Calu3 (cell line): ENCODE measurements around the gene MACO1. TPM values are rescaled to one million over a fixed set of nuclear protein-coding genes. Genes with fewer than 3 reads are reported as not detected.

Experiments used
- BruUV-seq: library from RNA; stranded (reverse); fragments of 400-500 nt; replicated peaks from 2 replicates; lab custom pipeline; 2021; lab: Mats Ljungman, UMichigan
- CTCF ChIA-PET: fragments of 300-600 bp; sonication (Branson Sonifier 250); formaldehyde crosslinking; loops from one replicate; lab custom pipeline; 2022; ENCODE audit warnings: antibody characterized with exemption; lab: Charles Lee
- DNase-seq: peaks from one replicate; pipeline ENCODE4 v3.0.0; 2022
- H3K27ac Mint-ChIP-seq: one replicate; pipeline ENCODE4 v1.8.0; 2022; ENCODE audit warnings: mixed read lengths; ENCODE audit not compliant: unreplicated experiment
- H3K27me3 Mint-ChIP-seq: one replicate; pipeline ENCODE4 v1.8.0; 2022; ENCODE audit warnings: mixed read lengths; ENCODE audit not compliant: unreplicated experiment
- H3K36me3 Mint-ChIP-seq: one replicate; pipeline ENCODE4 v1.8.0; 2022; ENCODE audit warnings: mild to moderate bottlenecking, moderate library complexity, mixed read lengths; ENCODE audit not compliant: insufficient read depth, unreplicated experiment
- H3K4me1 Mint-ChIP-seq: one replicate; pipeline ENCODE4 v1.8.0; 2022; ENCODE audit warnings: mild to moderate bottlenecking, low read depth, mixed read lengths; ENCODE audit not compliant: unreplicated experiment
- H3K4me3 Mint-ChIP-seq: one replicate; pipeline ENCODE4 v1.8.0; 2022; ENCODE audit warnings: mild to moderate bottlenecking, low read depth, moderate library complexity, mixed read lengths; ENCODE audit not compliant: unreplicated experiment
- H3K9me3 Mint-ChIP-seq: one replicate; pipeline ENCODE4 v1.8.0; 2022; ENCODE audit warnings: low read depth, mixed read lengths; ENCODE audit not compliant: unreplicated experiment
- CTCF ChIP-seq: fragments of 200-600 bp; IDR thresholded peaks from one replicate; pipeline ENCODE4 v1.8.0; 2022; ENCODE audit warnings: antibody characterized with exemption; ENCODE audit not compliant: unreplicated experiment
- intact Hi-C: fragments of 100-400 bp; cut with micrococcal nuclease; formaldehyde crosslinking; loops from one replicate; pipeline ENCODE4 v1.10.0; 2022; ENCODE audit not compliant: unreplicated experiment
- total RNA-seq: library from RNA; stranded (reverse); gene quantifications from 2 replicates; pipeline ENCODE4 v1.2.3, GENCODE V29; 2022

MACO1 gene
- total RNA-seq, 1 experiment from 2014 or later = 16.4 TPM

GRCh38 chr1:25549273-25550154, 118.8 kb downstream of the MACO1 start:
- no peak for TF ChIP-seq CTCF
- no peaks in the 10 kb centered on the region for H3K27me3 Mint-ChIP-seq
- intact Hi-C loops = no loop called here
- no peak for DNase-seq
- H3K4me1 Mint-ChIP-seq = peaks cover 15% of the 10 kb centered on the region
- BruUV-seq = no TSS peak
- H3K36me3 Mint-ChIP-seq = no peaks in the 10 kb centered on the region
- H3K27ac Mint-ChIP-seq = no peak overlapping the region
- H3K4me3 Mint-ChIP-seq = no peak overlapping the region
- no peaks in the 10 kb centered on the region for H3K9me3 Mint-ChIP-seq
- CTCF ChIA-PET = no interaction called here

Other genes starting within 250 kb of the MACO1 start
- gene SYF2, start 198.4 kb upstream of the MACO1 start, total RNA-seq = 24.3 and 28.2 TPM in 2 replicates
- gene RSRP1, start 183.4 kb upstream of the MACO1 start, total RNA-seq = 56.9 and 60.4 TPM in 2 replicates
- not detected in 2 replicates for gene RHD, start 158.4 kb upstream of the MACO1 start, total RNA-seq
- 72.7 and 82.6 TPM in 2 replicates for gene TMEM50A, start 92.6 kb upstream of the MACO1 start, total RNA-seq
- gene RHCE, start 10.1 kb upstream of the MACO1 start, total RNA-seq = 0.44 TPM in 1 of 2 replicates, not detected in the other
- gene LDLRAP1, start 112.7 kb downstream of the MACO1 start, total RNA-seq = 8.3 and 12.2 TPM in 2 replicates
- gene MAN1C1, start 185.9 kb downstream of the MACO1 start, total RNA-seq = 0.14 and 0.37 TPM in 2 replicates